Hindlimb muscle (tissue), 1 donor: ENCODE measurements around the gene KRTAP10-3. TPM values are rescaled to one million over a fixed set of nuclear protein-coding genes. Genes with fewer than 3 reads are reported as not detected.

Source experiments
- DNase-seq: peaks from one replicate; pipeline ENCODE4 v3.0.0-alpha.2; 2013
- polyA plus RNA-seq: library from polyadenylated mRNA; unstranded; fragments of 120-200 nt; gene quantifications from one replicate; pipeline ENCODE4 v1.2.1, GENCODE V29; 2013; ENCODE audit not compliant: insufficient read length

Gene KRTAP10-3
- polyA plus RNA-seq, 1 donor: not detected

- no peak for DNase-seq
Observed at GRCh38 chr21:44547656-44548331, 10.8 kb downstream of the KRTAP10-3 start.

- no peak for DNase-seq
Observed at GRCh38 chr21:44544566-44544965, 14.0 kb downstream of the KRTAP10-3 start.

GRCh38 chr21:44542716-44543115, 15.9 kb downstream of the KRTAP10-3 start:
- DNase-seq: no peak

GRCh38 chr21:44540741-44541288, 17.8 kb downstream of the KRTAP10-3 start:
- no peak for DNase-seq

- DNase-seq: no peak
Observed at GRCh38 chr21:44539991-44540666, 18.5 kb downstream of the KRTAP10-3 start, which contains the start of gene KRTAP10-1. Gene KRTAP10-1 (minus strand): TSS chr21:44540195. CDS start chr21:44540150, 45 bp downstream.

- DNase-seq: no peak
Observed at GRCh38 chr21:44539046-44539445, 19.5 kb downstream of the KRTAP10-3 start.

- no peak for DNase-seq
Observed at GRCh38 chr21:44537930-44538911, 20.4 kb downstream of the KRTAP10-3 start.

GRCh38 chr21:44535963-44536362, 22.6 kb downstream of the KRTAP10-3 start:
- DNase-seq: no peak

- no peak for DNase-seq
Observed at GRCh38 chr21:44534688-44535087, 23.9 kb downstream of the KRTAP10-3 start.

GRCh38 chr21:44533891-44534627, 24.5 kb downstream of the KRTAP10-3 start:
- no peak for DNase-seq

- DNase-seq: no peak
Observed at GRCh38 chr21:44533121-44533890, 25.3 kb downstream of the KRTAP10-3 start.

GRCh38 chr21:44532712-44533111, 25.9 kb downstream of the KRTAP10-3 start:
- DNase-seq: no peak

GRCh38 chr21:44531606-44532564, 26.7 kb downstream of the KRTAP10-3 start:
- no peak for DNase-seq

GRCh38 chr21:44530903-44531605, 27.5 kb downstream of the KRTAP10-3 start:
- no peak for DNase-seq

- no peak for DNase-seq
Observed at GRCh38 chr21:44530221-44530902, 28.2 kb downstream of the KRTAP10-3 start.

- no peak for DNase-seq
Observed at GRCh38 chr21:44529503-44530125, 29.0 kb downstream of the KRTAP10-3 start.

GRCh38 chr21:44529011-44529421, 29.6 kb downstream of the KRTAP10-3 start:
- DNase-seq: no peak

- no peak for DNase-seq
Observed at GRCh38 chr21:44528634-44528995, 30.0 kb downstream of the KRTAP10-3 start.
